ENCODE measurements around the gene ACSL1. TPM values are rescaled to one million over a fixed set of nuclear protein-coding genes. Genes with fewer than 3 reads are reported as not detected.
A peak's percentile ranks its signal among the peaks of the same experiment; 100 is the strongest.

The ACSL1 gene
- total RNA-seq, 2 experiments from 2014 or later = 12.4 to 12.5 TPM

- ChIA-PET CTCF (no interaction called here), POLR2A (no interaction called here)
- H3K4me1 Mint-ChIP-seq (ENCODE audit: low read depth) = peaks cover under 1% of the 10 kb centered on the region
- ATAC-seq (ENCODE audit: poor library complexity) (no peak), DNase-seq (no peak)
- no peak overlapping the region for H3K4me3 ChIP-seq (ENCODE audit: low read length)
- H3K36me3 ChIP-seq (ENCODE audit: insufficient read depth, low read length) = no peaks in the 10 kb centered on the region
- TF ChIP-seq CTCF (IDR thresholded peaks at IDR 0.05) = no peak
- H3K27me3 Mint-ChIP-seq = no peaks in the 10 kb centered on the region
- H3K27ac ChIP-seq (ENCODE audit: low read depth in 1 of 2, low read length in 2 of 2) = no peak overlapping the region
- H3K27me3 ChIP-seq (ENCODE audit: control insufficient read depth in 1 of 2, insufficient read depth in 2 of 2, low read length in 2 of 2) = peaks cover 0 to 4% of the 10 kb centered on the region in 2 experiments
- H3K9me3 ChIP-seq (ENCODE audit: control insufficient read depth in 1 of 2, insufficient read depth in 1 of 2, low read length in 2 of 2) = no peaks in the 10 kb centered on the region
- H3K27ac Mint-ChIP-seq = no peak overlapping the region
- H3K4me1 ChIP-seq (ENCODE audit: insufficient read depth, low read length) = no peaks in the 10 kb centered on the region
- intact Hi-C loops (cut with DNase I, micrococcal nuclease) = no loop called here
- H3K36me3 Mint-ChIP-seq (ENCODE audit: low read depth) = no peaks in the 10 kb centered on the region
- H3K9me3 Mint-ChIP-seq = no peaks in the 10 kb centered on the region
- no peak overlapping the region for H3K4me3 Mint-ChIP-seq
Measured at GRCh38 chr4:184849185-184849584, 23.4 kb upstream of the ACSL1 start.

- H3K27ac Mint-ChIP-seq = no peak overlapping the region
- POLR2A ChIA-PET = no interaction called here
- ATAC-seq (ENCODE audit: poor library complexity) (no peak), DNase-seq (peak in 3 of 14 experiments; percentile 17 to 62 (median 60))
- no peaks in the 10 kb centered on the region for H3K27me3 Mint-ChIP-seq
- H3K36me3 Mint-ChIP-seq (ENCODE audit: low read depth) = no peaks in the 10 kb centered on the region
- Histone ChIP-seq H3K27me3 (ENCODE audit: control insufficient read depth in 1 of 2, insufficient read depth in 2 of 2, low read length in 2 of 2) (peaks cover 0 to 4% of the 10 kb centered on the region in 2 experiments), H3K4me3 (ENCODE audit: low read length) (no peak overlapping the region), H3K27ac (ENCODE audit: low read depth in 1 of 2, low read length in 2 of 2) (no peak overlapping the region), H3K4me1 (ENCODE audit: insufficient read depth, low read length) (no peaks in the 10 kb centered on the region), H3K9me3 (ENCODE audit: control insufficient read depth in 1 of 2, insufficient read depth in 1 of 2, low read length in 2 of 2) (no peaks in the 10 kb centered on the region), H3K36me3 (ENCODE audit: insufficient read depth, low read length) (no peaks in the 10 kb centered on the region)
- H3K4me3 Mint-ChIP-seq = no peak overlapping the region
- no peak for TF ChIP-seq CTCF (IDR thresholded peaks at IDR 0.05)
- intact Hi-C loops (cut with DNase I, micrococcal nuclease) = no loop called here
- no peaks in the 10 kb centered on the region for H3K9me3 Mint-ChIP-seq
- no peaks in the 10 kb centered on the region for H3K4me1 Mint-ChIP-seq (ENCODE audit: low read depth)
- CTCF ChIA-PET = no interaction called here
Measured at GRCh38 chr4:184848510-184848909, 22.7 kb upstream of the ACSL1 start.

- Mint-ChIP-seq H3K4me3 (no peak overlapping the region), H3K27me3 (no peaks in the 10 kb centered on the region), H3K4me1 (ENCODE audit: low read depth) (no peaks in the 10 kb centered on the region), H3K9me3 (no peaks in the 10 kb centered on the region), H3K36me3 (ENCODE audit: low read depth) (no peaks in the 10 kb centered on the region), H3K27ac (no peak overlapping the region)
- H3K27ac ChIP-seq (ENCODE audit: low read depth in 1 of 2, low read length in 2 of 2) = no peak overlapping the region
- CTCF ChIA-PET = no interaction called here
- no peak for ATAC-seq (ENCODE audit: poor library complexity)
- H3K36me3 ChIP-seq (ENCODE audit: insufficient read depth, low read length) = no peaks in the 10 kb centered on the region
- H3K4me3 ChIP-seq (ENCODE audit: low read length) = no peak overlapping the region
- peaks cover 0 to 4% of the 10 kb centered on the region in 2 experiments for H3K27me3 ChIP-seq (ENCODE audit: control insufficient read depth in 1 of 2, insufficient read depth in 2 of 2, low read length in 2 of 2)
- POLR2A ChIA-PET = no interaction called here
- intact Hi-C loops (cut with DNase I, micrococcal nuclease) = no loop called here
- TF ChIP-seq CTCF (IDR thresholded peaks at IDR 0.05) = no peak
- DNase-seq = no peak
- no peaks in the 10 kb centered on the region for H3K9me3 ChIP-seq (ENCODE audit: control insufficient read depth in 1 of 2, insufficient read depth in 1 of 2, low read length in 2 of 2)
- H3K4me1 ChIP-seq (ENCODE audit: insufficient read depth, low read length) = no peaks in the 10 kb centered on the region
Measured at GRCh38 chr4:184846531-184846930, 20.8 kb upstream of the ACSL1 start.
